ENCODE data around the gene MSMB.

DNA sequence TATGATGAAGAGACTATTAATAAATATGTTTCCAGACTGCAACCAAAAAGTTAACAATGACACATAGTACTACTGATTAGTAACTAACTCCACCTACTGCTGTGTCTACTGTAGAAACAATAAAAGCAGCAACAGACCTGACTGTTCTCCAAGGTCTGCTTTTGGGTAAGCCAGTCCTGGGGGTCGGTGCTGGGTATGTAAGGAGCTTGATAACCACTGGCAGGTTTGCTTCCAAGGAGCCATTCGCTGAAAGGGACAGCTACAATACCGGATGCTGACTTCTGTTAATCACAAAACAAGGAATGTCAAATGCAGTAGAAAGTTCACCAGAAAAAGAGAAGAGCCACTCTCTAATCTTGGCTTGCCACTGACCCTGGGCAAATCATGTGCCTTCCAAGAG lies 33.3 kb downstream of the MSMB start:
- TF ChIP-seq POLR2A (IDR thresholded peaks at IDR 0.05) (no peak), EP300 (IDR thresholded peaks at IDR 0.05) (no peak)
- TF ChIP-seq, protein P1, sequence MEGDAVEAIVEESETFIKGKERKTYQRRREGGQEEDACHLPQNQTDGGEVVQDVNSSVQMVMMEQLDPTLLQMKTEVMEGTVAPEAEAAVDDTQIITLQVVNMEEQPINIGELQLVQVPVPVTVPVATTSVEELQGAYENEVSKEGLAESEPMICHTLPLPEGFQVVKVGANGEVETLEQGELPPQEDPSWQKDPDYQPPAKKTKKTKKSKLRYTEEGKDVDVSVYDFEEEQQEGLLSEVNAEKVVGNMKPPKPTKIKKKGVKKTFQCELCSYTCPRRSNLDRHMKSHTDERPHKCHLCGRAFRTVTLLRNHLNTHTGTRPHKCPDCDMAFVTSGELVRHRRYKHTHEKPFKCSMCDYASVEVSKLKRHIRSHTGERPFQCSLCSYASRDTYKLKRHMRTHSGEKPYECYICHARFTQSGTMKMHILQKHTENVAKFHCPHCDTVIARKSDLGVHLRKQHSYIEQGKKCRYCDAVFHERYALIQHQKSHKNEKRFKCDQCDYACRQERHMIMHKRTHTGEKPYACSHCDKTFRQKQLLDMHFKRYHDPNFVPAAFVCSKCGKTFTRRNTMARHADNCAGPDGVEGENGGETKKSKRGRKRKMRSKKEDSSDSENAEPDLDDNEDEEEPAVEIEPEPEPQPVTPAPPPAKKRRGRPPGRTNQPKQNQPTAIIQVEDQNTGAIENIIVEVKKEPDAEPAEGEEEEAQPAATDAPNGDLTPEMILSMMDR (IDR thresholded peaks at IDR 0.05): no peak
